ENCODE measurements around the gene MIB2. TPM values are rescaled to one million over a fixed set of nuclear protein-coding genes. Genes with fewer than 3 reads are reported as not detected.
"Not testable (repeated sequence)": the region's sequence is repeated elsewhere in the genome, so short reads cannot be mapped to it uniquely, and the experiment has no call there.

The MIB2 gene
- total RNA-seq, 2 experiments from 2014 or later, result 40.0 to 42.8 TPM

GRCh38 chr1:1638528-1638927 lies 23.2 kb downstream of the MIB2 start:
- CTCF ChIA-PET; POLR2A ChIA-PET; H3K4me1 Mint-ChIP-seq; H3K4me3 Mint-ChIP-seq; H3K27me3 Mint-ChIP-seq; H3K9me3 Mint-ChIP-seq; H3K36me3 Mint-ChIP-seq (ENCODE audit: low read depth); H3K27ac Mint-ChIP-seq; DNase-seq: not testable (repeated sequence)

DNA sequence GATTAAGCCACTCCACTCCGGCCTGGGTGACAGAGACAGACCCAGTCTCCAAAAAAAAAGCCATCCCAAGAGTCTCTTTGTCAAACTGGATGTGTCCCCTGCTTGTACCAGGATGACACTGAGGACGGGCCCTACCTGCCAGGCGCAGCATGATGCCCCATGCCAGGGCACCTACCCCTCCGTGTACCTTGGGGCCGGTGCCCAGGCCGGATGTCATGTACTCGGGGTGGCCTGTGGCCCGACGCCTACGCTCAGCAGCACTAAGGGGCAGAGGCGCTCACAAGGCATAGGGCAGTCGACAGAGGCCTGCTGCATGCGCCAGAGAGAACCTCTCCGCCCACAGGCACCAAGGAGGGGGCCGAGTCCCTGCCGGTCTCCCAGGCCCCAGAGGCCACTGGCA lies 24.1 kb downstream of the MIB2 start:
- POLR2A ChIA-PET; H3K4me3 Mint-ChIP-seq; H3K27me3 Mint-ChIP-seq; H3K27ac Mint-ChIP-seq; H3K4me1 Mint-ChIP-seq; H3K9me3 Mint-ChIP-seq; CTCF ChIA-PET; DNase-seq; H3K36me3 Mint-ChIP-seq (ENCODE audit: low read depth): not testable (repeated sequence)

- H3K4me3 Mint-ChIP-seq; DNase-seq; H3K27ac Mint-ChIP-seq; H3K4me1 Mint-ChIP-seq; CTCF ChIA-PET; H3K27me3 Mint-ChIP-seq; H3K36me3 Mint-ChIP-seq (ENCODE audit: low read depth); POLR2A ChIA-PET; H3K9me3 Mint-ChIP-seq: not testable (repeated sequence)
Observed at GRCh38 chr1:1640081-1640480, 24.8 kb downstream of the MIB2 start.

DNA sequence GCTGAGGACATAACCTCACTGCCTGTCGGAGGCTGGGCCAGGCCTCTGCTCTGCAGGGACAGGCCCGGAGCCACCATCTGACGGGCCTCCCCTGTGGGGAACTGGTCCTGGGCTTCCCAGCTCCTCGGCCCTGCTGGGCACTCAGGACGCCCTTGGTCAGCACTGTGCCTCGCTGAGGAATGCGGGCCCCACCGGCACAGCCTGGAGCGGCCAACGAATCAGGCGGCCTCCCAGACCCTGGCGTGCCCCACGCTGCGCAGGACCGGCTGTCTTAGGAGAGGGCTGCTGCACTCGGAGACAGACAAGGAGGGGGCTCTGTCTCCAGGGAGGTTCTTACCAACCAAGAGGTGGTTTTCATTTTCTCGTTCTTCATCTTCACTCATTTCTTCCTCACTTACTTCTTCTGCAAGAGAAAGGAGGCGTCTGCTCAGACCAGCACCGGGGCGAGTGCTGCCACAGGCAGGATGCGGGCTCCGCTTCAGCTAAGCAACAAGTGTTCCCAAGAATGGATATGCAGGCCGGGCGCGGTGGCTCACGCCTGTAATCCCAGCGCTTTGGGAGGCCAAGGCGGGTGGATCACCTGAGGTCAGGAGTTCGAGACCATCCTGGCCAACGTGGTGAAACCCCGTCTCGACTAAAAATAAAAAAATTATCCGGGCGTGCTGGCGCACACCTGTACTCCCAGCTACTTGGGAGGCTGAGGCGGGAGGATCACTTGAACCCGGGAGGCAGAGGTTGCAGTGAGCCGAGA lies 25.6 kb downstream of the MIB2 start:
- H3K4me3 Mint-ChIP-seq; POLR2A ChIA-PET; H3K4me1 Mint-ChIP-seq; H3K9me3 Mint-ChIP-seq; H3K27me3 Mint-ChIP-seq; H3K36me3 Mint-ChIP-seq (ENCODE audit: low read depth); CTCF ChIA-PET; H3K27ac Mint-ChIP-seq; DNase-seq: not testable (repeated sequence)

DNA sequence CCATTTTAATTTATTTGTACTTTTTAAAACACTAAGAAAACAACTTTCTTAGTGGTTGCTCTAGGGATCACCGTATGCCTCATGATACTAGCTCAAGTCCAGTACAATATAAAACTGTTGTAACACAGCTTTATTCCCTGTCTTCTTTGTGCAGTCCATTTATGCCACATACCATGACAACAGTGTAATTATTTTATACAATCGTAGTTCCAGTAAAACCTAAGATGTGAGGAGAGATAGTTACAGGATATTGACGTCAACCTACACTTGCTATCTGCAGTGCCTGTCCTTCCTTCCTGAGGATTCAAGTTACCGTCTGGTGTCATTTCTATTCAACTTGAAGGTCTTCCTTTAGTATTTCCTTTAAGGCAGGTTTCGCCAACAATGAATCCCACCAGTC lies 31.0 kb downstream of the MIB2 start:
- H3K36me3 Mint-ChIP-seq (ENCODE audit: low read depth), result peaks cover 33% of the 10 kb centered on the region
- H3K4me1 Mint-ChIP-seq, POLR2A ChIA-PET, H3K27ac Mint-ChIP-seq, H3K27me3 Mint-ChIP-seq, H3K4me3 Mint-ChIP-seq, H3K9me3 Mint-ChIP-seq, CTCF ChIA-PET, DNase-seq: not testable (repeated sequence)

DNA sequence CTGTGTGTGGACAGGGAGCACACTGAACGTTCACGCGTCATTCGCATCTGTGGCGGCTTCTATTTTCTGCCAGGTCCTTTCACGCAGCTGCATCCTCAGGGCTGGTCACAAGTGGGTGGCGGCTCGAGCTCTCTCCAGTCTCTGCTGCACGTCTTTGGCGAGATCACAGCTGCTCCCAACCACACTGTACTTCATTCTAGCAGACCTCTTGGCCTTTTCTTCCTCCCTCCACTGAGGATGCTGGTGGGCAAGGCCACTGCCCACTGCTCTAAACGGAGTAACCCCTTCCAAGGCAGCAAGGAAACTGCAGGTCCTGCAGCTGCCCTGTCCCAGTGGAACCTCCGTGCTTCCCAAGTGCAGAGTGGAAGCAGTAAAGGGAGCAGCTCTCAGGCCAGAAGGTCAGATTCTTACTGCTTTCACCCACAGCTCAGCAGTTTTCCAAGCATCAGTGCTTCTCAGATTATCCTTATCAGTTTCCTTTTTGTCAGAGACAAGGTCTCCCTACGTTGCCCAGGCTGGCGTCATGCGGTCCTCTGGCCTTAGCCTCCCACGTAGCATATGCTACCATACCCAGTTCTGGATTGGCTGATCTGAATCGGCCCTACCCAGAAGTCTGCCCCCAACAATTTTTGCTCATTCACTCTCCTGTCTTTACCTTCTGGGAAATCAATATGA lies 32.4 kb downstream of the MIB2 start:
- DNase-seq, H3K27ac Mint-ChIP-seq, H3K4me3 Mint-ChIP-seq, H3K27me3 Mint-ChIP-seq, H3K4me1 Mint-ChIP-seq, POLR2A ChIA-PET, CTCF ChIA-PET, H3K9me3 Mint-ChIP-seq: not testable (repeated sequence)
- peaks cover 43% of the 10 kb centered on the region for H3K36me3 Mint-ChIP-seq (ENCODE audit: low read depth)

DNA sequence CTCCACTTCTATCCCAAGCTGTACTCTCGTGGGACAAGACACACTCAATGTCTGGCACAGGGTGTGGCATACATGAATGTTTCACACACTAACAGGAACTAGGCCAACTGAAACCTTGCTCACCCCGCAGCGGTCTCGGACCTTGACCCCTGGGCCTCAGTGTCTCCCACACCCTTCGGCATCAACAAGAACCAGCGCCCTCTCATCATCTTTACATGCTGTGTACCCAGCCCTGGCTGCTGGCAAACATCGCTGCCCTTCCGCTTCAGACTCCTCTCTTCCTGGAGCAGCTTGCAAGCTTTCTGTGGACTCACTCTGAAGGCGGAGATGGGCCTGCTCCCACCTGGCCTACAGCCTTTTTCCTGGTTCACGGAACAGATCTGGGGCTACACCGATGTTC lies 33.0 kb downstream of the MIB2 start:
- CTCF ChIA-PET, H3K4me3 Mint-ChIP-seq, H3K9me3 Mint-ChIP-seq, H3K27me3 Mint-ChIP-seq, H3K4me1 Mint-ChIP-seq, DNase-seq, H3K27ac Mint-ChIP-seq, POLR2A ChIA-PET: not testable (repeated sequence)
- peaks cover 43% of the 10 kb centered on the region for H3K36me3 Mint-ChIP-seq (ENCODE audit: low read depth)

DNA sequence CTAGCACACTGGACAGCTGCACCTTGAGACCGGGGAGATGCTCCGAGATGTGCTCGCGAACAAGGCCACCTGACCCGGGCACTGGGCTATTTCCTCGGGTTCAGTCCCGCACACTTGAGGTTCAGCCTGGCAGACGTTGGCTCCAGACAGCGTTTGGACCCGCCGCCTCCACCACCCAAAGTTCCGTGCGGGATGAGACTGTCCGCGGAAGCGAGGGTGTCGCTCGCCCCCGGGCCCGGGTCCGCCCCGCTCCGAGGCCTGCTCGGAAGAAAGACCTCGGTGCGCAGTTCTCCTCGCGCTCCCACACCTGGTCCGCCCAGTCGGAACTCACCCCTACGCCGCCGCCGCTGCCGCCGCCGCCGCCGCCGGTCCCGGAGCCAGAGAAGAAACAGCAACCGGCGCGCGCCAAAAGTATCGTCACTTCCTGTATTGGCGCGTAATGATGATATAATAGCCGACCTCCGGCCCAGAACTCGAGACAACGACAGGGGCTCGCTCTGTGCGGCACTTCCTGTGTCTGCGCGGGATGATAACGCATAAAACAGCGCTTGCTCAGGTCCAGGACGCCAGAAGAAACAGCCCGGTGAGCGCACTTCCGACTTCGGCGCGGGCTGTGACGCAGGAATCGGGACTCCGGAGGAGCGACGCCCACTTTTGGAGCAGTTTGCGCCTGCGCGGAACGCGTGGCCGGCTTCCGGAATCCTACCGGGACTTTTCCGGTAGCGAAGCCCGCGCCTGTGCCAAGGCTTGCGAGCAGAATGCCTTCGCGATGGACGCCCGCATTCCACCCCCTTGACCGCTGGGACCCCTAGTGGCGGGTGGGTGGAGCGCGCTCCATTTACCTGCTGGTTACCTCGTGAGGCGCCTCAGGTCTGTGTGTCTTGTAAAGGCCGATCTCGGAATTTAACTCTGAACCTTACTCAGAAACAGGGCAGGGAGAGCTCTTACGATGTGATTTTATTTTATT lies 43.6 kb downstream of the MIB2 start, which contains the start of gene CDK11B:
Gene CDK11B (minus strand): TSS at position 422 of the 967 bp plus-strand sequence. CDS start 1,519 bp downstream, outside the sequence.
- POLR2A ChIA-PET, result interaction anchor here (0.6 kb wide), 1 partner anchor 121 kb away, joined by 3 read pairs; no protein-coding TSS in a partner anchor
- H3K27me3 Mint-ChIP-seq, CTCF ChIA-PET, H3K9me3 Mint-ChIP-seq: not testable (repeated sequence)
- Mint-ChIP-seq H3K4me3 (peak within 1 kb of the TSS; percentile 97), H3K27ac (peak within 1 kb of the TSS; percentile 100), H3K36me3 (ENCODE audit: low read depth) (peaks cover 11% of the 10 kb centered on the region), H3K4me1 (peaks cover 20% of the 10 kb centered on the region)
- peak; percentile 95 for DNase-seq

DNA sequence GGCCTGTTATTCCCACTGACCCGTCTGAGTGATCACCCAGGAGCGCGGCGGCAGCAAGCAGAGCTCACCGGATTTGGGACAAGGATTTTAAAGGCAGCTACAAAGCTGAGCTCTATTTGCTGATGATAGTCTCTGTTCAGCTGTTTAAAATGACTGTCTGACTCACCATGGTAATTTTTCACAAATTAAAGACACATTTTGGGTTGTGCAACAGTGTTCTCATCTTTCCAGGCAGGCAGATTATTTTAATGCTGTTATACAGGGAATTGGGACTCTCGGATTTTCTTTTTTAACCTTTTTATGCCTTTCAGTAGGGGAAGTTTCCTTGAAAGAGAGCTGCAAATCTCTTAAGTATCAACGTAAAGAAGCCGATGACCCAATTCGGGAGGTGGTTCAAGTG lies 47.1 kb downstream of the MIB2 start:
- POLR2A ChIA-PET; H3K9me3 Mint-ChIP-seq; CTCF ChIA-PET; H3K36me3 Mint-ChIP-seq (ENCODE audit: low read depth); H3K27me3 Mint-ChIP-seq; H3K4me3 Mint-ChIP-seq; DNase-seq: not testable (repeated sequence)
- H3K27ac Mint-ChIP-seq, result peak overlapping the region; percentile 64
- peaks cover 19% of the 10 kb centered on the region for H3K4me1 Mint-ChIP-seq

GRCh38 chr1:1662830-1663560 lies 47.7 kb downstream of the MIB2 start:
- CTCF ChIA-PET; H3K27me3 Mint-ChIP-seq; POLR2A ChIA-PET; H3K4me3 Mint-ChIP-seq; H3K36me3 Mint-ChIP-seq (ENCODE audit: low read depth); H3K9me3 Mint-ChIP-seq; DNase-seq: not testable (repeated sequence)
- Mint-ChIP-seq H3K4me1 (peaks cover 21% of the 10 kb centered on the region), H3K27ac (peak overlapping the region; percentile 64)

DNA sequence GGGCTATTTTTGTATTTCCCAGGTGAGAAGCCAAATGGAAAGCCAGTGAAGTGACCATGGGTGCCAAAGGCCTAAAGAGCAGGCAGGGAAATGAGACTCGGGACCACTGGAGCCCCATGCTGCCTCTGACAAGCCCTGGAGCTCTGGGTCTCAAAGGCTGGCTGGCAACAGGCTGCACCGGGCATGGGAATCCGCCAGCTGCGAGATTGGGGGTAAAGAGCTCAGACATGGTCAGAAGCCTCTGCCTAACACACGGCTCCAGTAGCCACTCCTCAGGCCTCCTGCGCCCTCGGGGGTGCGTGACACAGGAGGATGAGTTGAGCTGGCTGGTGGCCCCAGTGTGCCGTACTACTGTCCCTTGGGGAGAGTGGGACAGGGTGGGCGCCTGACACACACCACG lies 49.0 kb downstream of the MIB2 start:
- CTCF ChIA-PET, result interaction anchor here (1.1 to 3.1 kb wide), 2 partner anchors 10 to 65 kb away, joined by 4 to 13 read pairs; no protein-coding TSS in a partner anchor
- H3K4me3 Mint-ChIP-seq; H3K9me3 Mint-ChIP-seq; H3K36me3 Mint-ChIP-seq (ENCODE audit: low read depth); DNase-seq; H3K27ac Mint-ChIP-seq; POLR2A ChIA-PET; H3K27me3 Mint-ChIP-seq: not testable (repeated sequence)
- peaks cover 19% of the 10 kb centered on the region for H3K4me1 Mint-ChIP-seq

DNA sequence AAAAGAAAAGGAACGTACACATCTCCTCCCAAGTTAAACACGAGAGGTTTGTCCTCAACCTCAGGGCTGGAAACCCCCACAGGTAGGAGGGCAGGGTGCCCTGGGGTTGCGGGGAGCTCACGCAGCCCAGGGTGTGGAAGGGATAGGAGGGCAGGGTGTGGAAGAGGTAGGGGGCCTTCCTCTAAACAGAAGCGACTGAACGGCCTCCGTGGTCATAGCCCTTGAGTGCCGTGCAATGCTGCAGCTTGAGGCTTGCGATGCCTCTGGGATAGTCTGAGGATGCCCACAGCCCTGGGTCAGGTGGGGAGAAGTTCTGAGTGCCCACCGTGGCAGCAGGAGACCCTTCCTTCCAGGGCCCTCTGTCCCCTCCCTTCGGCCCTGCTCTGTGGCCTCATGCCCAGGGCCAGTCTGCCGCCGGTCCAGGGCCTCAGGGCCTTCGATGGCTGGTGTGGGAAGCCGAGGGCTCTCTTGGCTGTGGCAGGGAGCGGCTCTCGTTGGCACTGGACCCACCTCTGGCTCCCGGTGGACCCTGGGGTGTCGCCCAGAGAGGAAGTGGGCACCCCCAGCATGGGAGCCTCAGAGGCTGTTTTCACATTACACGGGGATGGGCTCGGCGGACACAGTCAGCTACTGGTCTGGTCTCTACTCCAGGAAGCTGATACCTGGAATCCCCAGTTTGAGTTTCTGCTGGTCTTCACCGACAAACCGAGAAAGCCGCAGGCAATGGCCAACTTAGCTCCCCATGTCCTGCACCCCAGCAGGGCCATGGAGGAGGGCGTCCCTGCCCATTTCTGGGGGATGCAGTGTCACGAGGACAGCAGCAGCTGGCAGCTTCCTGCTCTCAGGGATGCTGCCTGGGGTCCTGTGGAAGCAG lies 49.9 kb downstream of the MIB2 start:
- no peaks in the 10 kb centered on the region for H3K9me3 Mint-ChIP-seq
- H3K36me3 Mint-ChIP-seq (ENCODE audit: low read depth), result peaks cover 7% of the 10 kb centered on the region
- CTCF ChIA-PET, result interaction anchor here (0.8 to 3.1 kb wide), 5 partner anchors 11 to 64 kb away, joined by 3 to 13 read pairs (median 4); no protein-coding TSS in a partner anchor
- H3K4me3 Mint-ChIP-seq, result no peak overlapping the region
- H3K4me1 Mint-ChIP-seq, result peaks cover 19% of the 10 kb centered on the region
- POLR2A ChIA-PET, result no interaction called here
- no peaks in the 10 kb centered on the region for H3K27me3 Mint-ChIP-seq
- DNase-seq, result no peak
- no peak overlapping the region for H3K27ac Mint-ChIP-seq

Data from activated CD4-positive, alpha-beta T cell treated with anti-CD3 and anti-CD28 coated beads, Interleukin-2, amount 10 ng/mL, durations not matched to agents 7 days and 5 days (primary cell).